A673 (cell line): ENCODE data around the gene DLGAP1. TPM values are rescaled to one million over a fixed set of nuclear protein-coding genes. Genes with fewer than 3 reads are reported as not detected.

ENCODE experiments used
- BruUV-seq: library from RNA; stranded (reverse); fragments of 400-500 nt; replicated peaks from 2 replicates; lab custom pipeline; 2021; lab: Mats Ljungman, UMichigan
- CTCF ChIA-PET: fragments of 300-600 bp; sonication (Branson Sonifier 250); formaldehyde crosslinking; loops from one replicate; lab custom pipeline; 2022; ENCODE audit warnings: antibody characterized with exemption; lab: Charles Lee
- POLR2A ChIA-PET: fragments of 300-600 bp; sonication (Branson Sonifier 250); formaldehyde crosslinking; loops from one replicate; lab custom pipeline; 2022; ENCODE audit warnings: antibody characterized with exemption; ENCODE audit not compliant: low non-redundant PET; lab: Charles Lee
- DNase-seq: peaks from one replicate; pipeline ENCODE4 v3.0.0-alpha.2; 2015; ENCODE audit warnings: low spot score
- H3K27ac ChIP-seq: fragments of 200-600 bp; sonication (generic); 2 replicates; pipeline ENCODE4 v1.5.1; 2016; ENCODE audit warnings: mixed run types, low read depth, mild to moderate bottlenecking, mixed read lengths, antibody characterized with exemption, low read length; ENCODE audit not compliant: poor library complexity, severe bottlenecking
- H3K27me3 ChIP-seq: fragments of 200-600 bp; sonication (generic); replicated peaks from 2 replicates; pipeline ENCODE4 v1.6.1; 2017; ENCODE audit warnings: mixed run types, low read depth, mild to moderate bottlenecking, mixed read lengths, antibody characterized with exemption, low read length; ENCODE audit not compliant: insufficient read depth, poor library complexity
- H3K36me3 ChIP-seq: fragments of 200-600 bp; sonication (generic); 2 replicates; pipeline ENCODE4 v1.6.1; 2016; ENCODE audit warnings: mixed run types, mild to moderate bottlenecking, mixed read lengths, antibody characterized with exemption, low read length; ENCODE audit not compliant: insufficient read depth, poor library complexity, severe bottlenecking
- H3K4me1 ChIP-seq: fragments of 200-600 bp; sonication (generic); 2 replicates; pipeline ENCODE4 v1.6.1; 2017; ENCODE audit warnings: mixed run types, mild to moderate bottlenecking, mixed read lengths, antibody characterized with exemption, low read length; ENCODE audit not compliant: insufficient read depth, poor library complexity, severe bottlenecking
- H3K4me3 ChIP-seq: fragments of 200-600 bp; sonication (generic); 2 replicates; pipeline ENCODE4 v1.5.1; 2016; ENCODE audit warnings: low read depth, mixed run types, mild to moderate bottlenecking, mixed read lengths, low read length; ENCODE audit not compliant: poor library complexity, severe bottlenecking
- H3K9me3 ChIP-seq: fragments of 200-600 bp; sonication (generic); 2 replicates; pipeline ENCODE4 v1.6.1; 2016; ENCODE audit warnings: mixed run types, low read depth, mild to moderate bottlenecking, mixed read lengths, antibody characterized with exemption, low read length; ENCODE audit not compliant: poor library complexity, severe bottlenecking
- EZH2 ChIP-seq: fragments of 200-600 bp; sonication (generic); IDR thresholded peaks from 2 replicates; pipeline ENCODE4 v1.6.1; 2017; ENCODE audit warnings: borderline replicate concordance, low read depth, mild to moderate bottlenecking, mixed read lengths, antibody characterized with exemption, low read length; ENCODE audit not compliant: poor library complexity, severe bottlenecking
- intact Hi-C: fragments of 100-400 bp; cut with micrococcal nuclease; formaldehyde crosslinking; loops from one replicate; pipeline ENCODE4 v1.10.0; 2022; ENCODE audit not compliant: unreplicated experiment
- total RNA-seq: library from RNA; stranded (reverse); gene quantifications from 2 replicates; pipeline ENCODE4 v1.2.3, GENCODE V29; 2021
- TF ChIP-seq, protein P1 (sequence below): fragments of 300-800, 200-600 bp; sonication (generic); conservative IDR thresholded peaks from 2 replicates; pipeline ENCODE4 v1.5.1; 2017; ENCODE audit warnings: low read depth, mild to moderate bottlenecking, antibody characterized with exemption, low read length, moderate library complexity, mixed read lengths

The DLGAP1 gene
- total RNA-seq, 1 experiment from 2014 or later, result 135 TPM

DNA sequence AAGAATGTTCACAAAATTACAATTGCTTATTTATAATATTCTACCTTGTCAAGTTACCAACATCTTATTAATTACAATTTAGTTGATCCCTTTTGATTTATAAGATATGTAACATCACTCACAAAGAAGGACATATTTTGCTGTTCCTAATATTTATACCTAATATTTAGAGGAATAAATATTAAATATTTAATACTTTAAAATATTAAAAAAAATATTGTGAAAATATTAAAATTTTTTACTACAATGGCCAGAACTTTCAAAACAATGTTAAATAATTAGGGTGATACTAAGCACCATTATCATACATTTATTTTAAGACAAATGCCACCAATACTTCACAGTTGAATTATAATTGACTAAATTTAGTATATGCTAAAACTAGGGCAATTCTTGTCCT is 254.7 kb downstream of the DLGAP1 start:
- no TSS peak for BruUV-seq
- Histone ChIP-seq H3K36me3 (no peaks in the 10 kb centered on the region), H3K4me3 (no peak overlapping the region), H3K27ac (no peak overlapping the region), H3K4me1 (peaks cover 39% of the 10 kb centered on the region), H3K9me3 (no peaks in the 10 kb centered on the region), H3K27me3 (no peaks in the 10 kb centered on the region)
- DNase-seq, result no peak
- intact Hi-C loops, result loop anchor here (10.0 kb wide), 1 partner anchor 254 kb away; the partner anchor contains the start of gene DLGAP1
- ChIA-PET CTCF (no interaction called here), POLR2A (no interaction called here)
- TF ChIP-seq, protein P1, sequence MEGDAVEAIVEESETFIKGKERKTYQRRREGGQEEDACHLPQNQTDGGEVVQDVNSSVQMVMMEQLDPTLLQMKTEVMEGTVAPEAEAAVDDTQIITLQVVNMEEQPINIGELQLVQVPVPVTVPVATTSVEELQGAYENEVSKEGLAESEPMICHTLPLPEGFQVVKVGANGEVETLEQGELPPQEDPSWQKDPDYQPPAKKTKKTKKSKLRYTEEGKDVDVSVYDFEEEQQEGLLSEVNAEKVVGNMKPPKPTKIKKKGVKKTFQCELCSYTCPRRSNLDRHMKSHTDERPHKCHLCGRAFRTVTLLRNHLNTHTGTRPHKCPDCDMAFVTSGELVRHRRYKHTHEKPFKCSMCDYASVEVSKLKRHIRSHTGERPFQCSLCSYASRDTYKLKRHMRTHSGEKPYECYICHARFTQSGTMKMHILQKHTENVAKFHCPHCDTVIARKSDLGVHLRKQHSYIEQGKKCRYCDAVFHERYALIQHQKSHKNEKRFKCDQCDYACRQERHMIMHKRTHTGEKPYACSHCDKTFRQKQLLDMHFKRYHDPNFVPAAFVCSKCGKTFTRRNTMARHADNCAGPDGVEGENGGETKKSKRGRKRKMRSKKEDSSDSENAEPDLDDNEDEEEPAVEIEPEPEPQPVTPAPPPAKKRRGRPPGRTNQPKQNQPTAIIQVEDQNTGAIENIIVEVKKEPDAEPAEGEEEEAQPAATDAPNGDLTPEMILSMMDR, result no peak
- TF ChIP-seq EZH2, result no peak

GRCh38 chr18:4198956-4199355 is 256.2 kb downstream of the DLGAP1 start:
- Histone ChIP-seq H3K27me3 (no peaks in the 10 kb centered on the region), H3K4me3 (no peak overlapping the region), H3K9me3 (no peaks in the 10 kb centered on the region), H3K27ac (no peak overlapping the region), H3K4me1 (peaks cover 29% of the 10 kb centered on the region), H3K36me3 (no peaks in the 10 kb centered on the region)
- CTCF ChIA-PET, result no interaction called here
- DNase-seq, result peak; percentile 26
- no peak for TF ChIP-seq EZH2
- TF ChIP-seq, protein P1, result no peak
- POLR2A ChIA-PET, result no interaction called here
- intact Hi-C loops, result no loop called here
- BruUV-seq, result no TSS peak

- intact Hi-C loops, result no loop called here
- no peak overlapping the region for H3K27ac ChIP-seq
- TF ChIP-seq EZH2, result no peak
- TF ChIP-seq, protein P1, result no peak
- DNase-seq, result peak; percentile 85
- peaks cover 15% of the 10 kb centered on the region for H3K4me1 ChIP-seq
- no TSS peak for BruUV-seq
- ChIA-PET CTCF (no interaction called here), POLR2A (no interaction called here)
- no peak overlapping the region for H3K4me3 ChIP-seq
- H3K9me3 ChIP-seq, result no peaks in the 10 kb centered on the region
- no peaks in the 10 kb centered on the region for H3K36me3 ChIP-seq
- H3K27me3 ChIP-seq, result no peaks in the 10 kb centered on the region
Observed at GRCh38 chr18:4196351-4196750, 258.8 kb downstream of the DLGAP1 start.
